Heart right ventricle (tissue), 16 donors: ENCODE data around the gene CARD8. TPM values are rescaled to one million over a fixed set of nuclear protein-coding genes. Genes with fewer than 3 reads are reported as not detected.

Source experiments
- ATAC-seq, 8 donors: fragments of 200-7000 bp; cut with Tn5 transposase; one replicate each; pipeline ENCODE4 v1.9.1; 2020; ENCODE audit warnings: mild to moderate bottlenecking in 8 of 8, moderate library complexity in 8 of 8, moderate number of reproducible peaks in 1 of 8
- DNase-seq, 2 donors: peaks; one replicate each; pipeline ENCODE4 v3.0.0-alpha.2; 2020
- H3K27ac ChIP-seq, 10 donors: fragments of 200-600 bp; sonication (generic) in 2 of 10; one replicate each; pipeline versions ENCODE4 v1.5.0 to v1.8.0; 2020 to 2022; ENCODE audit warnings: mild to moderate bottlenecking in 3 of 10
- H3K27me3 ChIP-seq, 7 donors: fragments of 200-600 bp; one replicate each; pipeline ENCODE4 v1.8.0; 2021 to 2022; ENCODE audit warnings: mild to moderate bottlenecking in 2 of 7
- H3K36me3 ChIP-seq, 9 donors: fragments of 200-600 bp; sonication (generic) in 1 of 9; one replicate each; pipeline versions ENCODE4 v1.5.0 to v1.8.0; 2020 to 2022; ENCODE audit warnings: mild to moderate bottlenecking in 2 of 9
- H3K4me1 ChIP-seq, 9 donors: fragments of 200-600 bp; sonication (generic) in 1 of 9; one replicate each; pipeline versions ENCODE4 v1.5.0 to v1.8.0; 2020 to 2022; ENCODE audit warnings: mild to moderate bottlenecking in 4 of 9
- H3K4me3 ChIP-seq, 10 donors: fragments of 200-600 bp; sonication (generic) in 2 of 10; one replicate each; pipeline versions ENCODE4 v1.5.0 to v1.8.0; 2020 to 2022; ENCODE audit warnings: mild to moderate bottlenecking in 7 of 10, moderate library complexity in 2 of 10
- H3K9me3 ChIP-seq, 11 donors: fragments of 200-600 bp in 10 of 11; sonication (generic) in 2 of 11; one replicate each; pipeline versions ENCODE4 v1.5.0 to v1.8.0; 2013 to 2022; ENCODE audit warnings: mild to moderate bottlenecking in 2 of 11, control low read depth in 1 of 11, moderate library complexity in 1 of 11
- CTCF ChIP-seq, 9 donors: fragments of 200-600 bp; sonication (generic) in 2 of 9; IDR thresholded peaks; one replicate each; pipeline versions ENCODE4 v1.5.0 to v1.8.0; 2021 to 2022; ENCODE audit warnings: antibody characterized with exemption in 9 of 9, mild to moderate bottlenecking in 5 of 9, moderate library complexity in 1 of 9
- WGBS, 2 donors: extraction: QIAGEN DNeasy Blood & Tissue Kit; methylation state at CpG; one replicate each; pipeline ENCODE4 v1.1.7; 2013; ENCODE audit warnings: inconsistent platforms in 1 of 2; 5-methylcytosine and 5-hydroxymethylcytosine counted together
- intact Hi-C, 10 donors: fragments of 100-400 bp; cut with DNase I; formaldehyde crosslinking; loops; one replicate each; pipeline versions ENCODE4 v1.11.1 to v1.14.2; 2022
- long read RNA-seq, 3 donors: library from polyadenylated mRNA; unstranded; transcript quantifications; one replicate each; pipeline ENCODE4 v2.0.0, GENCODE V29; 2020 to 2021
- polyA plus RNA-seq, 2 donors: library from polyadenylated mRNA; stranded (reverse); fragments of 200-250 nt; gene quantifications; one replicate each; pipeline ENCODE4 v1.2.3, GENCODE V29; 2013
- total RNA-seq, 10 donors: library from RNA; stranded (reverse); fragmentation: NEBNext Ultra II Directional in 3 of 10; extraction: Animal tissue kit (Norgen Biotek cat#: 25700) in 3 of 10; gene quantifications; one replicate each; pipeline versions ENCODE4 v1.2.1 to v1.2.4, GENCODE V29; 2021 to 2023
- donor health status: Arrhythmogenic right ventricular cardiomyopathy.
- donor health status: ischemic (EF 13 %, LVEDD 7.1; RV severe dilation, severe dysfunction).
- donor health status: healthy with polysubstance abuse.
- donor health status: DM: no; HTN: yes; CAD: no.
- donor health status: DM: no; HTN: no; CAD: no.
- donor health status: ischemic (EF 25% LVEDD 6.9; RV normal size, moderate dysfunction).
- donor health status: ischemic (EF 25% LVEDD 5.7; RV mildly dilated, moderate dysfunction).
- donor health status: healthy.
- donor health status: DM: yes; HTN: yes; CAD: no.
- donor health status: Ischemic cardiomyopathy.
- donor health status: ischemic (EF 35%, LVEDD 5.7; RV mildly dilated, moderate dysfunction).
- donor health status: nonischemic (EF 11% LVEDD 7.7; RV severe dilation, severe dysfunction).
- donor health status: DM: yes; HTN: yes; CAD: no.
- donor health status: PGD.
- donor health status: ischemic (EF 29% LVEDD 5.4; RV normal size, mild dysfunction).
- donor health status: nonischemic (EF 23%, LVEDD 6.1; RV moderate dilation, normal function).

The CARD8 gene
- total RNA-seq = 10 to 100 TPM; 19.5 to 49.5 (median 29.4) TPM
- polyA plus RNA-seq = 10 to 100 TPM; 18.9 to 44.2 TPM
- long read RNA-seq, donor 1, partial matches to known transcripts = 6 of 17 reads
- long read RNA-seq, donor 1, other reads (novel, unspliced or antisense) = 10 of 17 reads
- long read RNA-seq, donor 2, partial matches to known transcripts = 4 of 10 reads
- long read RNA-seq, donor 2, other reads (novel, unspliced or antisense) = 6 of 10 reads
- long read RNA-seq, donor 3, partial matches to known transcripts = 6 of 19 reads
- long read RNA-seq, donor 3, other reads (novel, unspliced or antisense) = 12 of 19 reads

- peak within 1 kb of the TSS; percentile 60 to 99 (median 94) for H3K27ac ChIP-seq
- H3K27me3 ChIP-seq = no peaks in the 10 kb centered on the region
- ATAC-seq (peak; percentile 90 to 96 (median 95)), DNase-seq (peak; percentile 68 to 88)
- 8 to 11% methylated on average over 15 of the region's 15 CpGs for WGBS, 2 donors
- no peak for TF ChIP-seq CTCF (IDR thresholded peaks at IDR 0.05)
- H3K4me1 ChIP-seq = peaks cover 4 to 70% (median 43%) of the 10 kb centered on the region in 9 donors
- no peaks in the 10 kb centered on the region for H3K9me3 ChIP-seq
- peak within 1 kb of the TSS; percentile 44 to 71 (median 64) for H3K4me3 ChIP-seq
- peaks cover 0 to 3% (median 0%) of the 10 kb centered on the region in 9 donors for H3K36me3 ChIP-seq
- intact Hi-C loops = loop anchor here in 4 of 10 donors (5.0 to 10.0 kb wide), 4 partner anchors 51 to 151 kb away; partner anchors contain the start of genes LIG1 (in 1 of the 4) and ZSWIM9 (in 1 of the 4)
Measured at GRCh38 chr19:48255376-48256303, at the start of gene CARD8. Gene CARD8, minus strand, starts transcription at chr19:48255912. Its CDS starts 14,892 bp downstream, at chr19:48241020.

GRCh38 chr19:48303866-48304265 is 48.2 kb upstream of the CARD8 start:
- ATAC-seq (no peak), DNase-seq (no peak)
- Histone ChIP-seq H3K36me3 (no peaks in the 10 kb centered on the region), H3K4me3 (no peak overlapping the region), H3K9me3 (no peaks in the 10 kb centered on the region), H3K27me3 (peaks cover 0 to 3% (median 0%) of the 10 kb centered on the region in 7 donors), H3K4me1 (peaks cover 0 to 7% (median 5%) of the 10 kb centered on the region in 9 donors), H3K27ac (no peak overlapping the region)
- WGBS, 2 donors = 78 to 89% methylated on average over 18 to 19 of the region's 19 CpGs
- intact Hi-C loops = no loop called here
- no peak for TF ChIP-seq CTCF (IDR thresholded peaks at IDR 0.05)

GRCh38 chr19:48303367-48303766 is 47.7 kb upstream of the CARD8 start:
- ATAC-seq = no peak
- Histone ChIP-seq H3K36me3 (no peaks in the 10 kb centered on the region), H3K27ac (no peak overlapping the region), H3K27me3 (peaks cover 0 to 3% (median 0%) of the 10 kb centered on the region in 7 donors), H3K4me3 (no peak overlapping the region), H3K4me1 (peaks cover 0 to 2% (median 0%) of the 10 kb centered on the region in 9 donors), H3K9me3 (no peaks in the 10 kb centered on the region)
- intact Hi-C loops = no loop called here
- no peak for DNase-seq
- TF ChIP-seq CTCF (IDR thresholded peaks at IDR 0.05) = no peak
- 89 to 90% methylated on average over 13 of the region's 13 CpGs for WGBS, 2 donors

- H3K27me3 ChIP-seq = peaks cover 0 to 3% (median 0%) of the 10 kb centered on the region in 7 donors
- DNase-seq (no peak), ATAC-seq (no peak)
- H3K27ac ChIP-seq = no peak overlapping the region
- no peaks in the 10 kb centered on the region for H3K4me1 ChIP-seq
- 90 to 94% methylated on average over 12 of the region's 12 CpGs for WGBS, 2 donors
- TF ChIP-seq CTCF (IDR thresholded peaks at IDR 0.05) = no peak
- intact Hi-C loops = no loop called here
- no peaks in the 10 kb centered on the region for H3K36me3 ChIP-seq
- H3K4me3 ChIP-seq = no peak overlapping the region
- H3K9me3 ChIP-seq = no peaks in the 10 kb centered on the region
Measured at GRCh38 chr19:48302600-48302959, 46.9 kb upstream of the CARD8 start.
